H1 (cell line): ENCODE results near the gene STX12. TPM values are rescaled to one million over a fixed set of nuclear protein-coding genes. Genes with fewer than 3 reads are reported as not detected.
"Not testable (repeated sequence)": the region's sequence is repeated elsewhere in the genome, so short reads cannot be mapped to it uniquely, and the experiment has no call there.

Experiments used
- CTCF ChIA-PET: fragments of 300-600 bp; sonication (Branson Sonifier 250); formaldehyde crosslinking; loops from one replicate; lab custom pipeline; 2021; ENCODE audit not compliant: partially characterized antibody; lab: Charles Lee
- POLR2A ChIA-PET: fragments of 300-600 bp; sonication (Branson Sonifier 250); formaldehyde crosslinking; loops from one replicate; lab custom pipeline; 2021; ENCODE audit warnings: inconsistent platforms; ENCODE audit not compliant: partially characterized antibody; lab: Charles Lee
- DNase-seq, 2 experiments: peaks; one replicate each; pipeline versions ENCODE4 v3.0.0 to v3.0.0-alpha.2; 2010 to 2022; ENCODE audit warnings: low spot score in 2 of 2, low read depth in 1 of 2, mixed read lengths in 1 of 2
- FAIRE-seq: peaks from 2 replicates; lab custom pipeline; 2011; peaks lifted over from hg19 to GRCh38; lab: Jason Lieb, UNC
- H2AFZ ChIP-seq: 2 replicates; pipeline ENCODE4 v1.8.1; 2012; ENCODE audit warnings: low read length, inconsistent platforms
- H2AK5ac ChIP-seq: 2 replicates; pipeline ENCODE4 v1.6.1; 2013; ENCODE audit warnings: low read depth, low read length
- H2BK120ac ChIP-seq: replicated peaks from 2 replicates; pipeline ENCODE3; 2013; ENCODE audit warnings: low read depth, low read length, inconsistent platforms
- H2BK12ac ChIP-seq: 2 replicates; pipeline ENCODE4 v1.6.1; 2013; ENCODE audit warnings: low read depth, low read length
- H2BK15ac ChIP-seq: 2 replicates; pipeline ENCODE4 v1.6.1; 2013; ENCODE audit warnings: low read length
- H2BK20ac ChIP-seq: 2 replicates; pipeline ENCODE4 v1.6.1; 2013; ENCODE audit warnings: low read length
- H2BK5ac ChIP-seq: 2 replicates; pipeline ENCODE4 v1.6.1; 2013; ENCODE audit warnings: low read depth, low read length
- H3K14ac ChIP-seq: 2 replicates; pipeline ENCODE4 v1.6.1; 2013; ENCODE audit warnings: inconsistent platforms; ENCODE audit not compliant: insufficient read length
- H3K18ac ChIP-seq: 2 replicates; pipeline ENCODE4 v1.6.1; 2013; ENCODE audit warnings: low read length; ENCODE audit errors: extremely low read depth
- H3K23ac ChIP-seq: 2 replicates; pipeline ENCODE4 v1.6.1; 2013; ENCODE audit warnings: inconsistent platforms; ENCODE audit not compliant: insufficient read length
- H3K23me2 ChIP-seq: 2 replicates; pipeline ENCODE4 v1.6.1; 2013; ENCODE audit warnings: low read depth, low read length
- H3K27ac ChIP-seq: 2 replicates; pipeline ENCODE4 v1.6.1; 2011; ENCODE audit warnings: low read depth, low read length, inconsistent platforms
- H3K27me3 ChIP-seq, 4 experiments: replicated peaks in 1 of 4; 1 replicate in 1 of 4; 2 replicates in 3 of 4; pipeline versions ENCODE4 v1.6.1 to v1.8.1; 2011 to 2013; ENCODE audit warnings: low read length in 3 of 4, mild to moderate bottlenecking in 3 of 4, inconsistent platforms in 2 of 4, mixed read lengths in 2 of 4, moderate library complexity in 1 of 4; ENCODE audit not compliant: control insufficient read depth in 3 of 4, insufficient read depth in 3 of 4; ENCODE audit errors: extremely low read depth in 1 of 4
- H3K36me3 ChIP-seq, 4 experiments: 2 replicates each; pipeline versions ENCODE4 v1.6.1 to v1.8.1; 2011 to 2013; ENCODE audit warnings: mild to moderate bottlenecking in 4 of 4, low read length in 3 of 4, moderate library complexity in 2 of 4, control low read depth in 1 of 4, inconsistent platforms in 1 of 4; ENCODE audit not compliant: insufficient read depth in 4 of 4, control insufficient read depth in 2 of 4
- H3K4ac ChIP-seq: replicated peaks from 2 replicates; pipeline ENCODE3; 2013; ENCODE audit warnings: low read length, low read depth, mixed read lengths, inconsistent platforms; ENCODE audit not compliant: insufficient read length
- H3K4me1 ChIP-seq, 4 experiments: replicated peaks in 1 of 4; 1 replicate in 1 of 4; 2 replicates in 3 of 4; pipeline versions ENCODE4 v1.6.1 to v1.8.1; 2011 to 2013; ENCODE audit warnings: low read length in 3 of 4, inconsistent platforms in 2 of 4, mixed read lengths in 1 of 4; ENCODE audit not compliant: insufficient read depth in 4 of 4, control insufficient read depth in 3 of 4
- H3K4me2 ChIP-seq, 2 experiments: 2 replicates each; pipeline versions ENCODE4 v1.6.1 to v1.8.1; 2011 to 2013; ENCODE audit warnings: low read depth in 2 of 2, low read length in 2 of 2, control low read depth in 1 of 2, inconsistent platforms in 1 of 2, mild to moderate bottlenecking in 1 of 2; ENCODE audit not compliant: insufficient read depth in 1 of 2
- H3K4me3 ChIP-seq, 4 experiments: fragments of 200-600, 300-600 bp in 1 of 4; sonication (generic), shearing (Covaris generic), sonication (Bioruptor Twin) in 1 of 4; 2 replicates each; pipeline versions ENCODE4 v1.5.1 to v1.8.1; 2011 to 2016; ENCODE audit warnings: low read length in 4 of 4, low read depth in 3 of 4, control low read depth in 2 of 4, inconsistent platforms in 2 of 4, mild to moderate bottlenecking in 2 of 4, mixed read lengths in 1 of 4, moderate library complexity in 1 of 4; ENCODE audit not compliant: insufficient read depth in 2 of 4; ENCODE audit errors: extremely low read depth in 1 of 4
- H3K56ac ChIP-seq: replicated peaks from 2 replicates; pipeline ENCODE3; 2013; ENCODE audit warnings: low read depth, mild to moderate bottlenecking, mixed read lengths, low read length, inconsistent platforms; ENCODE audit not compliant: insufficient read length
- H3K79me1 ChIP-seq: 2 replicates; pipeline ENCODE4 v1.6.1; 2013; ENCODE audit warnings: low read depth, low read length, control low read depth
- H3K79me2 ChIP-seq, 2 experiments: 2 replicates each; pipeline versions ENCODE4 v1.6.1 to v1.8.1; 2012 to 2013; ENCODE audit warnings: low read length in 2 of 2, mild to moderate bottlenecking in 2 of 2, inconsistent platforms in 1 of 2; ENCODE audit not compliant: insufficient read depth in 2 of 2, control insufficient read depth in 1 of 2
- H3K9ac ChIP-seq, 4 experiments: replicated peaks in 1 of 4; 1 replicate in 1 of 4; 2 replicates in 3 of 4; pipeline versions ENCODE4 v1.6.1 to v1.8.1; 2011 to 2013; ENCODE audit warnings: low read depth in 3 of 4, low read length in 3 of 4, control low read depth in 2 of 4, mild to moderate bottlenecking in 2 of 4, moderate library complexity in 2 of 4, inconsistent platforms in 1 of 4; ENCODE audit errors: extremely low read depth in 1 of 4
- H3K9me3 ChIP-seq, 2 experiments: 2 replicates each; pipeline versions ENCODE4 v1.6.1 to v1.8.1; 2012 to 2013; ENCODE audit warnings: mild to moderate bottlenecking in 2 of 2, moderate library complexity in 2 of 2, control low read depth in 1 of 2, inconsistent platforms in 1 of 2, low read depth in 1 of 2, low read length in 1 of 2, mixed read lengths in 1 of 2; ENCODE audit not compliant: insufficient read depth in 2 of 2
- H4K20me1 ChIP-seq, 2 experiments: replicated peaks in 1 of 2; 2 replicates each; pipeline versions ENCODE3 to v1.8.1; 2011 to 2013; ENCODE audit warnings: inconsistent platforms in 2 of 2, low read length in 2 of 2, mild to moderate bottlenecking in 1 of 2; ENCODE audit not compliant: insufficient read depth in 2 of 2, control insufficient read depth in 1 of 2
- H4K5ac ChIP-seq: 2 replicates; pipeline ENCODE4 v1.6.1; 2013; ENCODE audit warnings: low read length, low read depth, mixed read lengths, inconsistent platforms; ENCODE audit not compliant: insufficient read length
- H4K8ac ChIP-seq: 2 replicates; pipeline ENCODE4 v1.8.0; 2013; ENCODE audit warnings: mild to moderate bottlenecking, moderate library complexity, low read length, inconsistent platforms; ENCODE audit not compliant: insufficient read depth; ENCODE audit errors: extremely low read depth
- H4K91ac ChIP-seq: replicated peaks from 2 replicates; pipeline ENCODE3; 2013; ENCODE audit warnings: low read length, mixed read lengths, inconsistent platforms; ENCODE audit not compliant: insufficient read length
- WGBS, 2 experiments: shearing (Covaris generic) in 1 of 2; methylation state at CpG; one replicate each; pipeline versions ENCODE4 v1.1.6 to v1.1.7; 2013 to 2015; ENCODE audit warnings: low lambda C conversion rate in 2 of 2, mixed read lengths in 2 of 2, inconsistent platforms in 1 of 2, low coverage in 1 of 2, missing lambda C conversion rate in 1 of 2; ENCODE audit not compliant: insufficient replicate concordance in 2 of 2, insufficient coverage in 1 of 2, insufficient read length in 1 of 2; ENCODE audit errors: extremely low coverage in 1 of 2, missing lambda C conversion rate in 1 of 2; 5-methylcytosine and 5-hydroxymethylcytosine counted together
- polyA plus RNA-seq, 7 experiments: library from polyadenylated mRNA; depleted of rRNA in 3 of 7; stranded (reverse) in 5 of 7; unstranded in 2 of 7; fragments of >200 nt in 5 of 7; fragments of 200-250 nt in 2 of 7; gene quantifications; 1 replicate in 5 of 7; 2 replicates in 1 of 7; 4 replicates in 1 of 7; pipeline versions ENCODE4 v1.2.1 to v1.2.3, GENCODE V29; 2011 to 2013; ENCODE audit warnings: missing spikeins in 2 of 7, mixed read lengths in 2 of 7
- total RNA-seq: library from RNA; stranded (reverse); fragmentation: NEBNext Ultra II Directional; extraction: Animal tissue kit (Norgen Biotek cat#: 25700); gene quantifications from 2 replicates; pipeline ENCODE4 v1.2.1, GENCODE V29; 2021

Gene STX12
- total and polyA plus RNA-seq, 2 of the 8 experiments (the other 6 are each of a cell fraction or from before 2014, with no cell fraction given): 3.7 to 11.0 TPM

DNA sequence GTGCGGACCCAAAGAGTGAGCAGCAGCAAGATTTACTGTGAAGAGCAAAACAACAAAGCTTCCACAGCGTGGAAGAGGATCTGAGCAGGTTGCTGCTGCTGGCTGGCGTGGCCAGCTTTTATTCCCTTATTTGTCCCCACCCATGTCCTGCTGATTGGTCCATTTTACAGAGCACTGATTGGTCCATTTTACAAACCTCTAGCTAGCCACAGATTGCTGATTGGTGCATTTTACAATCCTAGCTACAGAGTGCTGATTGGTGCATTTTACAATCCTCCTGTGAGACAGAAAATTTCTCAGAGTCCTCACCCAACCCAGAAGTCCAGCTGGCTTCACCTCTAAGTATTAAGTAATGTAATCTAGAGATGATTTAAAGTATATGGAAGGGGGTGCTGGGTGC, 17.3 kb downstream of the STX12 start:
- H3K4me3 ChIP-seq, DNase-seq, H3K23ac ChIP-seq, H3K27me3 ChIP-seq, H3K9ac ChIP-seq, H3K79me1 ChIP-seq, H2BK120ac ChIP-seq, H4K20me1 ChIP-seq, H3K18ac ChIP-seq, POLR2A ChIA-PET, H3K4ac ChIP-seq, H3K4me1 ChIP-seq, H4K8ac ChIP-seq, H2AK5ac ChIP-seq, H3K56ac ChIP-seq, H4K5ac ChIP-seq, H3K14ac ChIP-seq, FAIRE-seq, H2AFZ ChIP-seq, H3K79me2 ChIP-seq, H2BK12ac ChIP-seq, H4K91ac ChIP-seq, H3K36me3 ChIP-seq, H2BK20ac ChIP-seq, H3K4me2 ChIP-seq, CTCF ChIA-PET, H3K9me3 ChIP-seq, H3K27ac ChIP-seq, H3K23me2 ChIP-seq, H2BK15ac ChIP-seq, H2BK5ac ChIP-seq: not testable (repeated sequence)
- 91% methylated on average over 3 of the region's 3 CpGs; no CpG with 5 or more reads in 1 of the 2 experiments for WGBS, 2 experiments
